IMR-90 (cell line): ENCODE results near the gene PHAF1. TPM values are rescaled to one million over a fixed set of nuclear protein-coding genes. Genes with fewer than 3 reads are reported as not detected.

Source experiments
- MXI1 ChIP-seq: IDR thresholded peaks from 2 replicates; pipeline ENCODE4 v1.6.1; 2012; ENCODE audit warnings: low read depth, mild to moderate bottlenecking, low read length, moderate library complexity, borderline replicate concordance
- USF2 ChIP-seq: fragments of 150-350 bp; IDR thresholded peaks from 2 replicates; pipeline ENCODE4 v1.6.1; 2017; ENCODE audit warnings: mild to moderate bottlenecking, antibody characterized with exemption, low read length, low read depth
- polyA plus RNA-seq, 3 experiments: library from polyadenylated mRNA; depleted of rRNA; stranded (reverse); fragments of >200 nt; gene quantifications; 2 replicates each; pipeline ENCODE4 v1.2.3, GENCODE V29; 2012; ENCODE audit warnings: low replicate concordance in 1 of 3
- total RNA-seq: library from RNA; depleted of rRNA; stranded (reverse); fragments of >200 nt; gene quantifications from 2 replicates; pipeline ENCODE4 v1.2.3, GENCODE V29; 2012

The PHAF1 gene
- total and polyA plus RNA-seq, 2 of the 4 experiments (the other 2 are of a cell fraction) = 14.0 to 19.8 TPM

- TF ChIP-seq USF2 (no peak), MXI1 (no peak)
Measured at GRCh38 chr16:67151431-67152097, 41.8 kb downstream of the PHAF1 start (continued).
